Parathyroid adenoma (tissue), 2 donors: ENCODE measurements around the gene USP12.

Source experiments
- H2AFZ ChIP-seq: fragments of 300-600 bp; sonication (generic); one replicate; pipeline ENCODE4 v1.7.0; 2017; ENCODE audit warnings: antibody characterized with exemption, mild to moderate bottlenecking
- H3K27ac ChIP-seq: fragments of 300-600 bp; sonication (generic); one replicate; pipeline ENCODE4 v1.7.0; 2017
- H3K27me3 ChIP-seq: fragments of 300-600 bp; sonication (generic); one replicate; pipeline ENCODE4 v1.7.0; 2017; ENCODE audit warnings: low read length; ENCODE audit not compliant: control insufficient read depth, insufficient read depth
- H3K36me3 ChIP-seq: fragments of 300-600 bp; sonication (generic); one replicate; pipeline ENCODE4 v1.7.0; 2017; ENCODE audit warnings: low read length; ENCODE audit not compliant: control insufficient read depth, insufficient read depth
- H3K4me1 ChIP-seq: fragments of 300-600 bp; sonication (generic); one replicate; pipeline ENCODE4 v1.7.0; 2017; ENCODE audit warnings: control low read depth
- H3K4me2 ChIP-seq: fragments of 300-600 bp; sonication (generic); one replicate; pipeline ENCODE4 v1.7.0; 2017; ENCODE audit warnings: low read length
- H3K4me3 ChIP-seq: fragments of 300-600 bp; sonication (generic); one replicate; pipeline ENCODE4 v1.7.0; 2017; ENCODE audit warnings: low read depth, low read length
- H3K79me2 ChIP-seq: fragments of 300-600 bp; sonication (generic); one replicate; pipeline ENCODE4 v1.7.0; 2017; ENCODE audit warnings: control low read depth
- H3K9ac ChIP-seq: fragments of 300-600 bp; sonication (generic); one replicate; pipeline ENCODE4 v1.7.0; 2017; ENCODE audit warnings: mild to moderate bottlenecking
- H3K9me3 ChIP-seq: fragments of 300-600 bp; sonication (generic); one replicate; pipeline ENCODE4 v1.7.0; 2017; ENCODE audit warnings: low read length; ENCODE audit not compliant: control insufficient read depth
- CTCF ChIP-seq: fragments of 300-600 bp; sonication (generic); IDR thresholded peaks from one replicate; pipeline ENCODE4 v1.7.0; 2017; ENCODE audit warnings: antibody characterized with exemption, mild to moderate bottlenecking
- donor health status: primary hyperparathyroidism.

Gene USP12

GRCh38 chr13:27200413-27201070 lies 28.9 kb upstream of the USP12 start:
- Histone ChIP-seq H3K27me3 (no peaks in the 10 kb centered on the region), H3K4me2 (no peak overlapping the region), H3K4me1 (no peaks in the 10 kb centered on the region), H3K36me3 (no peaks in the 10 kb centered on the region), H2AFZ (no peak overlapping the region), H3K9me3 (no peaks in the 10 kb centered on the region), H3K27ac (no peak overlapping the region), H3K4me3 (no peak overlapping the region), H3K9ac (no peak overlapping the region), H3K79me2 (no peaks in the 10 kb centered on the region)
- TF ChIP-seq CTCF, result no peak

GRCh38 chr13:27199696-27200095 lies 28.1 kb upstream of the USP12 start:
- no peaks in the 10 kb centered on the region for H3K36me3 ChIP-seq
- no peak overlapping the region for H3K27ac ChIP-seq

GRCh38 chr13:27199211-27199610 lies 27.6 kb upstream of the USP12 start:
- H2AFZ ChIP-seq, result no peak overlapping the region
- H3K9ac ChIP-seq, result no peak overlapping the region
- H3K79me2 ChIP-seq, result no peaks in the 10 kb centered on the region
- no peaks in the 10 kb centered on the region for H3K9me3 ChIP-seq
- no peak overlapping the region for H3K4me3 ChIP-seq
- no peak overlapping the region for H3K4me2 ChIP-seq
- H3K36me3 ChIP-seq, result no peaks in the 10 kb centered on the region
- no peak overlapping the region for H3K27ac ChIP-seq
- H3K4me1 ChIP-seq, result no peaks in the 10 kb centered on the region
- no peak for TF ChIP-seq CTCF
- H3K27me3 ChIP-seq, result no peaks in the 10 kb centered on the region

More at GRCh38 chr13:27199696-27200095, 28.1 kb upstream of the USP12 start:
- TF ChIP-seq CTCF, result no peak
- Histone ChIP-seq H3K27me3 (no peaks in the 10 kb centered on the region), H2AFZ (no peak overlapping the region), H3K9ac (no peak overlapping the region), H3K4me1 (no peaks in the 10 kb centered on the region), H3K4me2 (no peak overlapping the region), H3K9me3 (no peaks in the 10 kb centered on the region), H3K4me3 (no peak overlapping the region), H3K79me2 (no peaks in the 10 kb centered on the region)

GRCh38 chr13:27194895-27195764 lies 23.5 kb upstream of the USP12 start:
- no peak overlapping the region for H3K9ac ChIP-seq
- H3K79me2 ChIP-seq, result no peaks in the 10 kb centered on the region
- no peaks in the 10 kb centered on the region for H3K4me1 ChIP-seq
- no peak overlapping the region for H2AFZ ChIP-seq
- no peaks in the 10 kb centered on the region for H3K36me3 ChIP-seq
- no peak for TF ChIP-seq CTCF
- H3K4me2 ChIP-seq, result no peak overlapping the region
- no peak overlapping the region for H3K4me3 ChIP-seq
- no peaks in the 10 kb centered on the region for H3K27me3 ChIP-seq
- H3K9me3 ChIP-seq, result no peaks in the 10 kb centered on the region
- H3K27ac ChIP-seq, result no peak overlapping the region
